Ovary (tissue), 9 donors: ENCODE measurements around the gene ALG14. TPM values are rescaled to one million over a fixed set of nuclear protein-coding genes. Genes with fewer than 3 reads are reported as not detected.

ENCODE experiments used
- DNase-seq, 5 donors: peaks; one replicate each; pipeline ENCODE4 v3.0.0-alpha.2; 2019 to 2020
- H3K27ac ChIP-seq, 2 donors: fragments of 200-600 bp; one replicate each; pipeline versions ENCODE4 v1.5.1 to v1.8.0; 2019 to 2022
- H3K27me3 ChIP-seq: fragments of 200-600 bp; one replicate; pipeline ENCODE4 v1.8.0; 2022
- H3K36me3 ChIP-seq: fragments of 200-600 bp; sonication (generic); one replicate; pipeline ENCODE4 v1.5.1; 2019
- H3K4me1 ChIP-seq: one replicate; pipeline ENCODE4 v1.8.1; 2013; ENCODE audit warnings: mild to moderate bottlenecking, moderate library complexity; ENCODE audit not compliant: insufficient read depth
- H3K4me3 ChIP-seq: fragments of 200-600 bp; sonication (generic); one replicate; pipeline ENCODE4 v1.5.1; 2017
- H3K9me3 ChIP-seq, 2 donors: fragments of 200-600 bp in 1 of 2; sonication (generic) in 1 of 2; one replicate each; pipeline versions ENCODE4 v1.5.1 to v1.8.1; 2013 to 2019; ENCODE audit warnings: mild to moderate bottlenecking in 1 of 2, moderate library complexity in 1 of 2
- EP300 ChIP-seq: sonication (generic); formaldehyde crosslinking; IDR thresholded peaks from one replicate; pipeline ENCODE4 v1.6.1; 2017; ENCODE audit warnings: antibody characterized with exemption
- POLR2A ChIP-seq: fragments of 450-650 bp; IDR thresholded peaks from one replicate; pipeline ENCODE4 v1.6.1; 2017; ENCODE audit warnings: antibody characterized with exemption, mild to moderate bottlenecking, moderate library complexity
- WGBS, 3 donors: extraction: QIAGEN DNeasy Blood & Tissue Kit in 1 of 3; methylation state at CpG; one replicate each; pipeline versions ENCODE4 v1.1.5 to v1.1.7; 2013 to 2017; 5-methylcytosine and 5-hydroxymethylcytosine counted together
- intact Hi-C, 4 donors: fragments of 100-400 bp; cut with DNase I; formaldehyde crosslinking; loops; one replicate each; pipeline versions ENCODE4 v1.11.0 to v1.15.1; 2022 to 2023
- polyA plus RNA-seq, 2 donors: library from polyadenylated mRNA; stranded (reverse); fragments of 200-250 nt in 1 of 2; fragments of 350-450 nt in 1 of 2; fragmentation: Illumina TruSeq in 1 of 2; extraction: RNeasy Lipid Tissue Mini Kit (QIAGEN cat#74804) in 1 of 2; gene quantifications; one replicate each; pipeline ENCODE4 v1.2.3, GENCODE V29; 2013 to 2014
- total RNA-seq, 7 donors: library from RNA; depleted of rRNA in 2 of 7; stranded (reverse); fragments of >200 nt in 2 of 7; fragmentation: NEBNext Ultra II Directional in 3 of 7; extraction: Animal tissue kit (Norgen Biotek cat#: 25700) in 3 of 7; gene quantifications; one replicate each; pipeline versions ENCODE4 v1.1.0 to v1.2.4, GENCODE V29; 2016 to 2023
- TF ChIP-seq, protein P1 (sequence below), 3 donors: fragments of 450-650 bp in 2 of 3; fragments of 200-600 bp in 1 of 3; IDR thresholded peaks; one replicate each; pipeline versions ENCODE4 v1.5.1 to v1.8.0; 2016 to 2022; ENCODE audit warnings: antibody characterized with exemption in 3 of 3, mild to moderate bottlenecking in 1 of 3
- donor health status: DM: no; HTN: no; CAD: no; lungs with moderate emphysema.
- donor health status: DM: no; HTN: no; CAD: no.
- donor health status: Bipolar disorder and iron deficiency.
- donor health status: DM: yes; HTN: yes; CAD: no.
- donor health status: DM: no; HTN: no; CAD: no.
- donor health status: DM: yes; HTN: yes; CAD: no.

The ALG14 gene
- total and polyA plus RNA-seq, 9 donors: 1.2 to 16.3 (median 3.6) TPM

GRCh38 chr1:94992161-94992560 lies 80.6 kb downstream of the ALG14 start:
- TF ChIP-seq EP300 (no peak), POLR2A (no peak)
- TF ChIP-seq, protein P1, sequence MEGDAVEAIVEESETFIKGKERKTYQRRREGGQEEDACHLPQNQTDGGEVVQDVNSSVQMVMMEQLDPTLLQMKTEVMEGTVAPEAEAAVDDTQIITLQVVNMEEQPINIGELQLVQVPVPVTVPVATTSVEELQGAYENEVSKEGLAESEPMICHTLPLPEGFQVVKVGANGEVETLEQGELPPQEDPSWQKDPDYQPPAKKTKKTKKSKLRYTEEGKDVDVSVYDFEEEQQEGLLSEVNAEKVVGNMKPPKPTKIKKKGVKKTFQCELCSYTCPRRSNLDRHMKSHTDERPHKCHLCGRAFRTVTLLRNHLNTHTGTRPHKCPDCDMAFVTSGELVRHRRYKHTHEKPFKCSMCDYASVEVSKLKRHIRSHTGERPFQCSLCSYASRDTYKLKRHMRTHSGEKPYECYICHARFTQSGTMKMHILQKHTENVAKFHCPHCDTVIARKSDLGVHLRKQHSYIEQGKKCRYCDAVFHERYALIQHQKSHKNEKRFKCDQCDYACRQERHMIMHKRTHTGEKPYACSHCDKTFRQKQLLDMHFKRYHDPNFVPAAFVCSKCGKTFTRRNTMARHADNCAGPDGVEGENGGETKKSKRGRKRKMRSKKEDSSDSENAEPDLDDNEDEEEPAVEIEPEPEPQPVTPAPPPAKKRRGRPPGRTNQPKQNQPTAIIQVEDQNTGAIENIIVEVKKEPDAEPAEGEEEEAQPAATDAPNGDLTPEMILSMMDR (IDR thresholded peaks at IDR 0.05): no peak
- Histone ChIP-seq H3K4me1 (peaks cover 2% of the 10 kb centered on the region), H3K4me3 (no peak overlapping the region), H3K9me3 (no peaks in the 10 kb centered on the region), H3K36me3 (no peaks in the 10 kb centered on the region), H3K27me3 (no peaks in the 10 kb centered on the region), H3K27ac (no peak overlapping the region)
- intact Hi-C loops: no loop called here
- DNase-seq: no peak
- 90 to 92% (median 92%) methylated on average over 5 of the region's 5 CpGs for WGBS, 3 donors

DNA sequence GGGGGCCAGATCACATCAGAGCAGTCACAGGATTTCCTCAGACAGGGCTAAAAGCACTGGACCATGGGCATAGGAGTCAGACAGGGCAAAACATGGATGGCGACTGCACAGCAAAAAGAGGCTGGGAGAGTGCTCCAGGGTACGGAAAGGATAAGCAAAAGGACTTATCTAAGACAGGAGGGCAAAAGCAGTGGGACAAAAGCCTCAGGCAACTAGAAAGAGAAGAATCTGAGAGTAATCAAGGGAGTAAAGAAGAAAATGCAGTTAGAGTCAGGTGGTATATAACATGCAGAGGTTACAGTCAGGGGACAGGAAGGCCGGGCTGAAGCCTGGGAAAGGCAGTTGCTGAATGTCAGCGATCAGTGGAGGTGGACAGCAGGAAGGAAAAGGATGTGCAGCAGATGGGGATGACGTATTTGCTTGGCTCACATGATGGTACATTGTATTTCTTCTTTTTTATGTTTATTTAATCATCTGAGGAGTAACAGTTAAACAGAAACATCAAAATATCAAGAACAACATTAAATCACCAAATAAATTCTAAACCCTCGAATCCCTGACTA lies 82.8 kb downstream of the ALG14 start:
- TF ChIP-seq POLR2A (no peak), EP300 (no peak)
- TF ChIP-seq, protein P1 (IDR thresholded peaks at IDR 0.05): no peak
- Histone ChIP-seq H3K36me3 (no peaks in the 10 kb centered on the region), H3K4me1 (peaks cover 2% of the 10 kb centered on the region), H3K4me3 (no peak overlapping the region), H3K27ac (no peak overlapping the region), H3K9me3 (no peaks in the 10 kb centered on the region), H3K27me3 (no peaks in the 10 kb centered on the region)
- WGBS, 3 donors: 62 to 73% (median 69%) methylated on average over 6 of the region's 6 CpGs
- intact Hi-C loops: no loop called here
- DNase-seq: no peak

DNA sequence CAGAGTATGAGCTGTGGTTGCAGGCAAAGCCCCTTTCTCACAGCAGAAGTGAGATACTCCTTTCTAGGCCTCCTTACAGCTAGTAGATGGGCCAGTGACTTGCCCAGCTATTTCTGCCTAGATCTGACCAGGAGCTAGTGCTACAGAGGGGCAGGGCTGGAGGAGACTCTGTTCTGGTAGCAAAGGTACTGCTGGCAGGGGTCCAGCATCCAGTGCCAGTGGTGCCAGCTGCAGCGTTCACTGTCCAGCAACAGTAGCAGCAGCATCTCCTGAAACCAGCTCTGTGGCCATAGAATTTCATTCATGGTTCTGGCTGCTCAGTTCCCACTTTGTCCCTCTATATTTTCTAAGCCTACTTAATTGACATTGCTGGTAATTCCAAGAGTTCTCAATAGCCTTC lies 83.4 kb downstream of the ALG14 start:
- intact Hi-C loops: no loop called here
- WGBS, 3 donors: 58 to 73% (median 58%) methylated on average over 1 of the region's 1 CpG
- Histone ChIP-seq H3K27ac (no peak overlapping the region), H3K36me3 (no peaks in the 10 kb centered on the region), H3K4me1 (peaks cover 2% of the 10 kb centered on the region), H3K9me3 (no peaks in the 10 kb centered on the region), H3K4me3 (no peak overlapping the region), H3K27me3 (no peaks in the 10 kb centered on the region)
- DNase-seq: no peak
- no peak for TF ChIP-seq POLR2A
- TF ChIP-seq, protein P1 (IDR thresholded peaks at IDR 0.05): no peak
- TF ChIP-seq EP300: no peak

GRCh38 chr1:94988356-94988755 lies 84.4 kb downstream of the ALG14 start:
- H3K36me3 ChIP-seq: no peaks in the 10 kb centered on the region
- H3K27me3 ChIP-seq: no peaks in the 10 kb centered on the region
- no peak overlapping the region for H3K27ac ChIP-seq
- no peaks in the 10 kb centered on the region for H3K4me1 ChIP-seq
- TF ChIP-seq POLR2A (no peak), EP300 (no peak)
- TF ChIP-seq, protein P1 (IDR thresholded peaks at IDR 0.05): no peak
- intact Hi-C loops: no loop called here
- DNase-seq: no peak
- no peaks in the 10 kb centered on the region for H3K9me3 ChIP-seq
- H3K4me3 ChIP-seq: no peak overlapping the region
